ENCODE data around the gene FBXO47. TPM values are rescaled to one million over a fixed set of nuclear protein-coding genes. Genes with fewer than 3 reads are reported as not detected.

FBXO47 gene, protein sequence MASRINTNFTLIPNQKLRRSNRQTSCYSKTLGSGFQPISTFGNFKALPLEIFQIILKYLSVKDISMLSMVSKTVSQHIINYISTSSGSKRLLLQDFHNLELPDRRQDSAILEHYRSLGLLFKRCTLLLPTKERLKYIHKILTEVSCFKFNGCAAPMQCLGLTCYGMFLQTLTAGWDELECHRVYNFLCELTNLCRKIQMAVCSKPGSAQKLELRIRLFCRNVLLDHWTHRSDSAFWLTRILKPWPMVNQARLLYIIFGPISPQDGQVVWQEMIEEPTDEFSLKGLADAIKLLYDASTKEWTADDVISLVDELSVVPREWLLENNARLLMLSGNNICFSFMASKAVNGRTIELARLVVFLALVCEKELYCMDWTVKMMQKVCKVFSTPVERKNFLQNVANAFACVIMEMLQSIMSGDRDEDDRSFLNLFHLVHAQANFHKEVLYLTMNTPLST
- total RNA-seq: not detected

DNA sequence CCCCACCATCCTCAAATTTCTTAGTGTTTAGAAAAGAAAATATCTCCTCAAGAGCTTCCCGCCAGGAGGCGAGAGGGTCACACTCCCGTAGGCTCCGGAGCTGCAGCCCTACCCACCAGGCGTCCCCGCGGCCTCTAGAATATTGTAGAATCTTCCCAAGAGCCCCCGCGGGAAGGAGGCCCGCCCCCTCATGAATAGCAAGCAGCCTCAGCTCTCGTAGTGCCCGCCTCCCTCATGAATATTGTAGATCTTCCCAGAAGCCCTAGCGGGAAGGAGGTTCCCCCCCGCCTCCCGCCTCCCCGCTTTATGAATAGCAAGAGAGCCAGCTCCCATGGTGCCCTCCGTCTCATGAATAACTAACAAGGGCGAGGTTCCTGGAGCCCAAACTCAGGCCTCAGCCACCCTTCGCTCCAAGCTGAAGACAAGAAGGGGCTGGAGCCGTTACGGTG, at the start of gene FBXO47:
Gene FBXO47, minus strand, starts transcription at position 114 of the 449 bp plus-strand sequence. CDS start 4,378 bp downstream, outside the sequence.
- DNase-seq (ENCODE audit: extremely low spot score in 2 of 2): peak in 1 of 2 donors; percentile 90
- no peaks in the 10 kb centered on the region for H3K4me1 ChIP-seq
- intact Hi-C loops (cut with DNase I): no loop called here
- H3K4me3 ChIP-seq: peak within 1 kb of the TSS; percentile 19 to 30
- TF ChIP-seq POLR2A (IDR thresholded peaks at IDR 0.05) (peak in 1 of 2 donors; percentile 40), POLR2AphosphoS5 (IDR thresholded peaks at IDR 0.05; ENCODE audit: insufficient read depth in 1 of 2, low read depth in 1 of 2) (peak; percentile 78 to 88), CTCF (IDR thresholded peaks at IDR 0.05) (no peak)
- peak within 1 kb of the TSS; percentile 86 for H3K27ac ChIP-seq
- H3K9me3 ChIP-seq: no peaks in the 10 kb centered on the region
- H3K27me3 ChIP-seq: no peaks in the 10 kb centered on the region
- no peaks in the 10 kb centered on the region for H3K36me3 ChIP-seq

DNA sequence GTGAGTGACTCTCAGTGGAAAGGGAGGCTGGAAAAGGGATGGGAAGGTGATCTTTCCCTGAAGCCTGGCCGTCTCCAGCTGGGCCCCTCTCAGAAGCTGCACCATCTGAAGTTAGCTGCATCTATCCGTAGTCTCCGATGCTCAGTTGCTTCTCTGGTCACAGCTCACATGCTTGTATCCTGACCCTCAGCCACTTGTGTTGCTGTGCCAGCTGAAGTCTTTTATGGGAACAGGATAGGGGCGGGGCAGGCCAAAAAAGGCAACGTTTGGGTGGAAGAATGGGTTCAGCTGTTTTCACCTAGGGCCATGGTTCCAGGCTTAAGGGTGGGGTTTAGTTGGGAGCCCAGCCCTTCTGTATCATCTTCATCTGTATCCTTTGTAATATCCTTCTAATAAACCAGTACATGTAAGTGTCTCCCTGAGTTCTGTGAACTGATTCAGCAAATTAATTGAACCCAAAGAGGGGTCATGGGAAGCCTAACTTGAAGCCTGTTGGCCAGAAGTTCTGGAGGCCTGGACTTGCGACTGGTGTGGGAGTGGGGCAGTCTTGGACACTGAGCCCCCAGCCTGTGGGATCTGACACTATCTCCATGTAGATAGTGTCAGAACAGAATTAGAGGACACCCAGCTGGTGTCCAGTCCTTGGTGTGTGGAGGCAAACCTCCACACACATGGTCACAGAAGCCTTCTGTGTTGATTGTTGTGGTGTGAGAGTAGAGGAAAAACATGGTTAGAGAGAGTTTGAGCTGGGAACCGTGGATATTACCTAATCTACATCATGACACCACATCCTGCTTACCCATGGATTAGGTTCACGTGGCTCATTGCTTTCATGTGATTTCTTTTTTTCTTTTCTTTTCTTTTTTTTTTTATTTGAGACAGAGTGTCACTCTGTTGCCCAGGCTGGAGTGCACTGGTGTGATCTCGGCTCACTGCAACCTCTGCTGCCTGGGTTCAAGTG, 49.3 kb upstream of the FBXO47 start:
- TF ChIP-seq POLR2AphosphoS5 (IDR thresholded peaks at IDR 0.05; ENCODE audit: insufficient read depth in 1 of 2, low read depth in 1 of 2) (no peak), POLR2A (IDR thresholded peaks at IDR 0.05) (no peak)
- DNase-seq (ENCODE audit: extremely low spot score in 2 of 2): no peak
- Histone ChIP-seq H3K36me3 (no peaks in the 10 kb centered on the region), H3K9me3 (no peaks in the 10 kb centered on the region), H3K4me1 (peaks cover 25% of the 10 kb centered on the region), H3K27ac (no peak overlapping the region), H3K4me3 (no peak overlapping the region), H3K27me3 (no peaks in the 10 kb centered on the region)
- intact Hi-C loops (cut with DNase I): no loop called here

DNA sequence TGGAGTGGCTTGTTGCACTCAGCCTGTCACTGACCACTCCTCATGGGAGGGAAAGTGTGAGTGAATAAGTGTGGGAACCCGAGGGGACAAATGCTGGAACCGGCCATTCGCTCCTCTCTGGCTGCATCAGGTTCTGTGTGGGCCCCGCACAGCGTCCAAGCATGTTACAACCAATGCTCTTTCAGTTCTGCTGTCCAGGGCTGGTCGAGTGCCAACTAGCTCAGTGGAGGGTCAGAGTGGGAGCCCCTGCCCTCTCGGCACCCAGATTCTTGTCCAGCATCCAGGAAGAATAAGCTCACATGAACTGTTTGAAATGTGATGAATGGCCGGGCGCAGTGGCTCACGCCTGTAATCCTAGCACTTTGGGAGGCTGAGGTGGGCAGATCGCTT, 48.3 kb upstream of the FBXO47 start:
- Histone ChIP-seq H3K9me3 (no peaks in the 10 kb centered on the region), H3K27me3 (no peaks in the 10 kb centered on the region), H3K4me3 (no peak overlapping the region), H3K4me1 (peaks cover 25% of the 10 kb centered on the region), H3K36me3 (no peaks in the 10 kb centered on the region), H3K27ac (peak overlapping the region; percentile 52)
- DNase-seq (ENCODE audit: extremely low spot score in 2 of 2): no peak
- TF ChIP-seq CTCF (IDR thresholded peaks at IDR 0.05) (no peak), POLR2AphosphoS5 (IDR thresholded peaks at IDR 0.05; ENCODE audit: insufficient read depth in 1 of 2, low read depth in 1 of 2) (no peak), POLR2A (IDR thresholded peaks at IDR 0.05) (no peak)
- intact Hi-C loops (cut with DNase I): no loop called here

DNA sequence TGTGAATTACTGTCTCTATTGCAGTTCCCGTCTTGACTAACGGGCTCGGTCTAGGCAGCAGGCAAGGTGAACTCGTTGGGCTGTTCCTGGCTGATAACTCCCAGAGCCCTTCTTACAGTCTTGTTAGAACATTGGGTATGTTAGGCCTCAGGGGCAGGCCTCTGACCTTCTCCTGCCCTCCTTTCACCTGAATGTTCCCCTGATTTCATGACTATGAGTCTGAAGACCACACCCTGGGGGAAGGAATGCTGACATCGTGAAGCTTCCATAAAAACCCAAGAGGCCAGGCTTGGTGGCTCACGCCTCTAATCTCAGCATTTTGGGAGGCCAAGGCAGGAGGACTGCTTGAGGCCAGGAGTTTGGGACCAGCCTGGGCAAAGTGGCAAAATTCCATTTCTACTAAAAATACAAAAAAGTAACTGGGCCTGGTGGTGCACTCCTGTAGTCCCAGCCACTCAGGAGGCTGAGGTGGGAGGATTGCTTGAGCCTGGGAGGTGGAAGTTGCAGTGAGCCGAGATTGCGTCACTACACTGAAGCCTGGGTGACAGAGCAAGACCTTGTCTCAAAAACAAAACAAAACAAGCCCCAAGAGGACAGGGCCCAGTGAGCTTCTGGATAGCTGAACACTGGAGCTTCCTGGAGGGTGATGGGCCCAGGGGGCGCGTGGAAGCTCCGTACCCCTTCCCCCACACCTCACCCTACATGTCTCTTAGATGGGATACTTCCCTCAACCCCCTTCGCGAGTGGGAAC, 47.8 kb upstream of the FBXO47 start:
- DNase-seq (ENCODE audit: extremely low spot score in 2 of 2): no peak
- Histone ChIP-seq H3K36me3 (no peaks in the 10 kb centered on the region), H3K27ac (peak overlapping the region; percentile 52), H3K4me1 (peaks cover 25% of the 10 kb centered on the region), H3K4me3 (no peak overlapping the region), H3K9me3 (no peaks in the 10 kb centered on the region), H3K27me3 (no peaks in the 10 kb centered on the region)
- intact Hi-C loops (cut with DNase I): no loop called here
- TF ChIP-seq POLR2AphosphoS5 (IDR thresholded peaks at IDR 0.05; ENCODE audit: insufficient read depth in 1 of 2, low read depth in 1 of 2) (no peak), POLR2A (IDR thresholded peaks at IDR 0.05) (no peak), CTCF (IDR thresholded peaks at IDR 0.05) (no peak)
